HG03460 (cell line): ENCODE results near the gene CHST11.

Experiments
- ATAC-seq: cut with Tn5 transposase; IDR thresholded peaks from one replicate; pipeline ENCODE4 v1.9.1; 2021; ENCODE audit not compliant: unreplicated experiment

CHST11 gene

DNA sequence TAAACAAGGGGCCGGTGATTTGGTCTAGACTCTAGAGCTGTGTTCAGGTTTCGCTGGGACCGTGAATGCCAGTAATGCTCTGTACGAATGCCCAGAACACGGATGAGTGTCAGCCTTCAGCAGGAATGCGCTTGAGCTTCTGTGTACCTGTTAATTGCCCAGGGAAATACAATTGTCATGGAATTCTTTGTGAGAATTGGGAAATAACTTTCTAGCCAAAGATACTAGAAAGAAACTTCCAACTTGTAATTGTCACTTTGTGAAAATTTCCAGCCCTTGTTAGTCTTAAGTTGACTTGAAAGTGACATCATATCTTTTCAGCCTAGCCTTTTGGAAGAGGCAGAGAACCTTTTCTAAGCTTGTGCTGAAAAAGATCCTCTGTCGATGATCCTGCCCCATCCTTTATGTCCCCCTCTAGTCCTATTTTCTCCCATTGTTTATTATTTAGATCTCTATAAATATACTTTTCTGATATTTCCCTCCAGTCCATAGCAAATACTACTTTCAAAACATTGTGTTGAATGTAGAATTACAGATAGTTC is 2.7 kb downstream of the CHST11 start:
- no peak for ATAC-seq

DNA sequence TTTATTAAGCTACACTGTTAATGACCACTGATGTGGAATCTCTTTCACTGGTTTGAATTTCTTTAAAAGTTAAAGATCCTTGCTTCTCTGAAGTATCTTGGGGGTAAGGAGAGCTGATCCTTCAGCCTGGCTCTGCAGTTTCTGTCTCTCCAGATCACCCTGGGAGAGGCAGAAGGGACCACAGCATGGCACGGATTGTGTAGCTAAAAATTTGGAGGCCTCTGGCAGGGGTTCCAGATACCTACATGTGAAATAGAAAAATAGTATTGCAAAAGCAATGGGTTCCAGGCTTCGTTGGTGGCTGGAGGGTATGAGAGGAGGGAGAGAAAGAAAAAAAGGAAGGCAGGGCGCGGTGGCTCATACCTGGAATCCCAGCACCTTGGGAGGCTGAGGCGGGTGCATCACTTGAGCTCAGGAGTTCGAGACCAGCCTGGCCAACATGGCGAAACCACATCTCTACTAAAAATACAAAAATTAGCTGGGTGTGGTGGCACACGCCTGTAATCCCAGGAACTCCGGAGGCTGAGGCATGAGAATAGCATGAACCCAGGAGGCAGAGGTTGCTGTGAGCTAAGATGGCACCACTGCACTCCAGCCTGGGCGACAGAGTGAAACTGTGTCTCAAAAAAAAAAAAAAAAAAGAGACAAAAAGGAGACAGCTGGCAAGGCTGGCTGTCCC is 3.4 kb downstream of the CHST11 start:
- no peak for ATAC-seq

DNA sequence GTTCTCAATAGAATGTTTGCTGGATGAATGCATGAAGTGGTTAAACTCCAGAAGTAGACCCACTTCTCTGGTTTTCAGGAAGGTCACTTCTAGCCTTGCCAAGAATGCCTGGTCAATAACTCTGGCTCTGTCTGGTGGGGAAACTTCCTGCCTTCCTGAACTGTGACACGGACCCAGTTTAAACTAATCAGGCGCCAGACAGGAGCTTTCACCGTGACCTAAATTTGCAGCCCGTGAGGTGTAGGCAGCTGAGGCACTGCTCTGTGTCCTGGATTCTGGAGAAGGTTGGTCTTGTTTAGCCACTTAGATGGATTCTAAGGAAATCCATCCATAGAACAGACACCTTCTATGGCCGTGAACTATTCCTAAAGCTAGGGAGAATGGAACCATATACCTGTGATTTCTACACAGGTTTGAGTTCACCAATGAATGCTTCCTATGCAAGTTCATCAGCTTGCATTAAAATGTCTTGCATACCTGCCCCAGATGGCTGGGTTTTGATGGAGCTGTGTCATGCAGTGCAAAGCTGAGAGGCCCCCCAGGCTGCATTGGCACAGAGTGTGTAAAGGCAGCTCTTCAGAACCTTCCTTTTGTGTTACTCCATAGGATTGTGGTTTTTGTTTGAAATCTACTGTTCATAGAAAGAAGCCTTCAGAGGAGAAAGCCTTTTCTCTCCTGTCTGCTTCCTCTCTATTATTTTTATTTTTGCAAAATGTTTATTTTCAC is 4.4 kb downstream of the CHST11 start:
- no peak for ATAC-seq

DNA sequence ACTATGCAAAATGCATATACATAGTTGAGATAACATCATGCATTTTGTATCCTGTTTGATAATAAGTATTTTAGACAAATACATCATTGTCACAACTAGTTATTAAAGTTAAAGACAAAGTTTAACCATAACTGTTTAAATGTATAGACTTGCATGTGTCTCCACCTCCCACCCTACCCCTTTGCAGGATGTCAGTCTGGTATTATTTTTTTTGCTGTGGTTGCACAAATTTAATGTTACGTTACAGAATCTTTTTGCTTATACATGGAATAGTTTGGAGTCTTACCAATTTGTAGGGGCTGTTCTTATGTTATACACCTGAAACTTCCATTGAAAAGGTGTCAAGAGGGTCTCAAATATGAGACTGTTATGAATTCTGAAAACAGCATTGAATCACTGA is 5.6 kb downstream of the CHST11 start:
- ATAC-seq: no peak

DNA sequence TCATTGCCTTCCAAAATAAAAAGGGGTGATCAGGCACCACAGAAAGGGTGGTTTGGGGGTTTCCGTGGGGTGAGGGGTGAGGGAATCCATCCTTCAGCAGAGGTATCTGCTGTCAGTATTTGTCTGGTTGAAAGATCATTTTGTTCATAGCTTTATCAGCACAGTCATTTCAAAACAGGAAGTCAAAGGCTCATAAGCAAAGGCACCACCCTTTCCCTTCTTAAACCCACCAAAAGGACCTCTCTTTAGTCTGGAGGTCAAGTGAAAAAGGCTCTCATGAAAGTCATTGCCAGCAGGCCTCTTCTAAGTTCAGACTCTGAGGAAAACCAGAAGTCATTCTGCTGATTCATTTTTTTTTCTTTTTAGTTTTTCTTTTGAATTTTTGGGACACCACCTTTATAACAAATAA is 6.2 kb downstream of the CHST11 start:
- ATAC-seq: peak; percentile 47

DNA sequence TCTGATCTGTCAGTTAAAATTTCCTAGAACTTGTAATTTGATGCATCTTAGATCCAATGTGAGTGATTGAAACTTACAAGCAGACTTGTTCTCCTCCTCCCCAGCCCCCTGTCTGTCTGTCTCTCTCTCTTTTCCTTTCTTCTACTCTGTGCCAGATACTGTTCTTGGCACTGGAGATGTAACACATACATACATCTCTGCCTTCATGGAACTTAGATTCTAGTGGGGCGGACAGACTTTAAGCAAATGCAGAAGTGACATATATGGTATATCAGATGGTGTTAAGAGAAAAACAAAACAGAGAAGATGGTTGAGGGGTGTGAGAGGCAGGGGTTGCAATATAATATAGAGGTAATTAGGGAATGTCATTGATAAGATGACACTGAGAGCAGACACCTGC is 6.6 kb downstream of the CHST11 start:
- ATAC-seq: no peak

DNA sequence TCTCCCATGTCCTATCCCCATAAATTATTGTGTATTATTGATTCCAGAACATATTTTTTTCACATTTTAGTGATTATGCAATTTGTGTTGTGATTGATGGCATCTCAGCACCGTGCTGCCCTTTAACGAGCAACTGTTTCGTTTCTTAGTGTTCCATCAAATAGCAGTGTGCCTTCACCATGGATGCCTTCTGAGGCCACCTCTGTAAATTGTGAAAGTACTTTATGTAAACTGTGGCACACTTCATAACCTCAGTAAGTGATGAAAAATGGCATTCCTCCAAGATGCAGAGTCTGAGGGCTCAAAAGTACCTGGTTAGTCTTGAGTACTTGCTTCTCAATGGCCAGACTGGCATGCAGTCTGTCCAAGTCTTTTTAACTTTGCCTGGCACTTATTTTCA is 8.2 kb downstream of the CHST11 start:
- ATAC-seq: no peak

DNA sequence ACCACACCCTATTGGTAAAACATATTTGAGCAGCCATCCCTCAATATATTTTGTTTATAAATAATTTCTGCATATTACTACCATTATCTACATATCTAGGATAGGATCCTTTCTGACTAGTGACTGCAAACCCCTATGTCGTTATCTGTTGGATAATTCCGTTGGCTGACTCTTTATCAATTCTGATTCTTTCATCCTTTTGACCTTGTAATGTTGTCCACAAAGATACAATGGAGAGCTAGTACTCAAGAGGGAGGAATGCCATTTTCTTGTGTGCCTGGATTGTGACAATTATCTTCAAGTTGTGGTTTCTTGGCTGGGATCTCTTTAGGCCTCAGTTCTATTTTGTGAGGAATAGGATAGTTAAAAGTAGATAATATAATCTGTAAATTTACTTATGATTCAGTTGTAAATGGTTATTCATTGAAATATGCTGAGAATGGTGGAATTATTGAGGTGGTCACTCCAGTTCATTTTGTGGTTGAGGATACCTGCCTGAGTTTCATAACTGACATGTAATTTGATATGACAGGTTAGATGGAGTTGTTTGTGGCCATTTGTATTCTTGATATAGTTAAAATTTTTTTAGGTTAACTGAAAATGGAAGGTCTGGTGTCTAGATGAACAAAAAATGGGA is 10.1 kb downstream of the CHST11 start:
- ATAC-seq: no peak

DNA sequence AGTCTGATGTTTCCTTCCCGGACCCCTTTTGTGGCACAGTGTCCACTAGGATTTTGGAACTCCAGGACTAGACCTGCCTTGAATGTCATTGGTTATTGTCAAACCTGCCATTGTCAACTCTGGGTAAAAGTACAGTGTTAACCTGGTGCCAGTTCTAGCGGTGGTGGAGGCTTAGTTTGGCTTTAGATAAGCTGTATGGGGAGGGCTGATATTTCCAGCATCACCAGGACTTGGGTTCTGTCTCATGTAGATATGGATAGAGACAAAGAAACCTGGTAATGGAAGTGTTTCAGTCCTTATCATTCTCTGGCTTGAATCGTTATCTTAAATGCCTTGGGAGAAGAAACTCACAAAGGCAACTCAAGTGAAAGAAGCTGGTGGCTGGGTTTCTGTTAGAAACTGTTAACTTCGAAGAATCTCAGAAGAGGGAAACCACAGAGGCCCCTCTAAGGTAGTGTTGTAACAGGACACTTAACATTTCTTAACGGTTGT is 10.6 kb downstream of the CHST11 start:
- peak; percentile 35 for ATAC-seq

DNA sequence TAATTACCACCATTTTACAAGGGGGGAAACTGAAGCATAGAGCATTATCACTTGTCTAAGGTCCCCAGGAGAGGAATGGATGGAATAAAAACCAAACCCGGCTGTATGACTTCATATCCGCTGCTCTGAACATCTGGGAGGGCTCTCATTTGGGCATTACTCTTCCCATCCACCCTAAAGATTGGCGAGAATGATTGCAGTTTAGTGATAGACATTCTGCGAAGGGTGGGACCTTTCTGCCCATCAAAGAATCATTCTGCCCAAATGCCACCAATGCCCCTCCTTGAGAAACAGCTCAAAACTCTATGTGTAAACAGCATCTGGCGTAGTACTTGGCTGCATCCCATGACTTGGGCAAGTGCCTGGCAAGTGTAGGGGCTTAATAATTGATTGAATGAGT is 11.6 kb downstream of the CHST11 start:
- no peak for ATAC-seq

DNA sequence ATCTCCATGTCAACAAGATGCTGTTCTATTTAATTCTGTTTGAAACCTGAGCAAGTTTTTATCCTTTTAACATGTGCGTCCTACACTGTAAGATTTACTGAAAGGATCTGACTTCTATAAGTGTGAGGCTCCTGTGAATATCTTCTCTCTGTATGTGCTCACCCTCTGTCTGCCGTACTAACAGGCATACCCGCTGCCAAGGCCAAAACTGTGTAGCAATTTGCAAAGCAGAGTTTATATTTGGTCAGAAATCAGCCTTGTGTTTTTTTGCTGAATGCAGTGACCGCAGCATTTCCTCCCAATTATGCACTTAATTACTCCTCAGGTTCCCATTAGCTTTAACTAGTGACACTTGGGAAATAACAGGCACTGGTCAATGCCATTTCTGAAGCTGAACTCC is 12.3 kb downstream of the CHST11 start:
- ATAC-seq: no peak

DNA sequence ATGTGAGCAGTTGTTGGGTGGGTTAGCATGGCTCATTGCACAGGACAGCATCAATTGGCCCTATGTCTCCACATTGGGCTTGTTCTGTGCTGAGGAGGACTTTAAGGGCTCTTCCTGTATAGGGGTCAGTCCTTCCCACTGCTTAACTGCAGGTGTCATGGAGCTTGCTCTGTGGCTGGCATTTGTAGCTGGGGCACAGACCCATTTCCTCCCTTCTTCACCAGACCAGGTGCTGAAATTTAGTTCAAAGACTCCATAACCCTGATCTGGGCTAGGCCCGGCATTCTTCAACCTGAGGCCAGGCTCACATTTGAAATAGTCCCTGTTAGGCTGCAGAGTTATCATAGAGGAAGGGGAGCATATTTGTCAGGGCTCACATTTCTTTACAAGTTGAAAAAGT is 12.8 kb downstream of the CHST11 start:
- no peak for ATAC-seq

DNA sequence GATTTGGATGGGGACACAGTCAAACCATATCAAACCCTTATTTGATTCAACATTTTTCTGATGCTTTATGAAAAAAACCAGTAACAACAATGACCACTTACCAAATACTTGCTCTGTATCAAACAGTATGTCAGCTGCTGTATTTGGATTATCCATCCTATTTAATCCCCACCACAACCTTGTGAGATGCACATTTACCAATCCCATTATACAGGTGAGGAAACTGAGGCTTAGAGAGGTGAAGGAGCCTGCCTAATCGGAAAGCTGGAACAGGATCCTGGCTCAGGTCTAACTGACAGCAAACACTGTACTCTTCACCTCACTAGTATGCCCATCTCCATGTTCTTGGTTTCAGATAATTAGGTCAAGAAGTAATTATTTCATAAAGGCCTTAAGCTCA is 13.8 kb downstream of the CHST11 start:
- ATAC-seq: no peak

DNA sequence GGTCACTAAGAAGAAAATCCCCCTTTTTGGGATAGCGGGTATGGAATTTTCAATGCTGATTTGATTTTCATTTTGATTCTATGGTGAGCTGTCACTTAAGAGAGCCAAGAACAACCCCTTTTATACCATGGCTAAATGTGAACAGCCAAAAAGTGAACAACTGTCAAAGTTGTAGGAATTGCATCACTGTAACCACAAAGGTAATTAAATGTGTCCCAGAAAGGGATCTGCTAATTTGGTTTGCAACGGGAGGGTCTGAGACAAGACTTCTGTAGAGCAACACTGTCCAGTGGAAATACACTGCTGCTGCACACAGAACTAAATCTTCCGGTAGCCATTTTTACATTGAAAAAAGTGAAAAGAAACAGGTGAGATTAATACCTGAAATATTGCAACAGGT is 14.6 kb downstream of the CHST11 start:
- no peak for ATAC-seq

DNA sequence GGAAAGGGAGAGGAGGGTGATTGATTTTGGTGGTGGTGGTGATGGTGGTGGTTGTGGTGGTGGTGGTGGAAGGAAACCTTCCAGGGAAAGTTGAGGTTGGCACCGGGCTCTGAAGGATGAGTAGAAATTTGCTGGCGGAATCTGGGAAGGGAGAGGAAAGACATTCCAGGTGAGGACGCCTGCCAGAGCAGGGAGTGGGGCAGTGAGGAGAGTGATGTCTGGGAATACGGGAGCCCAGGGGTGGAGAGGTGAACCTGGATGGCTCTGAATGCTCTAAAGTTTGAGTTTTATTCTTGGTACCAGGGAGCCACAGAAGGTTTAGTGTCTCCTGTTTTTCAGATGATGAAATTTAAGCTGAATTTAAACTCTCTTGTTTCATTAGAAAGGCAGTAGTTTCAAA is 16.0 kb downstream of the CHST11 start:
- ATAC-seq: no peak

DNA sequence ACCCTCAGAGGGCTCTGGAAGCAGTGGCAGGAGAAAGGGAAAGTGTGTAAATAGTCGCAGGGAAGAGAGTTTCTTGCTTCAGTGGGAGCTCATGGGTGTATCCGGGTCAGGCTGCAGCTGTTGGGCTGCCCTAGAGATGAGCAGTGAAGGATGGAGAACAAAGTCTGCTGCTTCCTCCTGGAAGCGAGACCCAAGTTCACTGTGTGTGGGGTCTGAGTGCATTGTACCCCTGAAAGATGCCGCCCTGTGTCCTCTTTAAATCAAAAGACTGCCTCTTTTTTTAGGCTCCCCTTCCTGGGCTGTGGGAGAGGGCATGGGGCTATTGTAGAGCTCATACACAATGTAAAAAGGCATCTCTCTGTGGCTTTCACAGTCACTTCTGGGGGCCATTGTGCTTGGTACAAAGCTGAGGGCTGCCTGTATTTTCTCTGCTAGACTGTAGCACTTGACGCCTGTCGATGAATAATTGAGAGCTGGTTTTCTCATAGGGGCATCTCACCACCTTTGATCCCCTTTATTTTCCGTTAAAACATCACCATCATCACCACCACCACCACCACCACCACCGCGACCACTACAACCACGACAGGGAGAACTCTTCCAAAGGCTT is 16.7 kb downstream of the CHST11 start:
- ATAC-seq: peak; percentile 59

DNA sequence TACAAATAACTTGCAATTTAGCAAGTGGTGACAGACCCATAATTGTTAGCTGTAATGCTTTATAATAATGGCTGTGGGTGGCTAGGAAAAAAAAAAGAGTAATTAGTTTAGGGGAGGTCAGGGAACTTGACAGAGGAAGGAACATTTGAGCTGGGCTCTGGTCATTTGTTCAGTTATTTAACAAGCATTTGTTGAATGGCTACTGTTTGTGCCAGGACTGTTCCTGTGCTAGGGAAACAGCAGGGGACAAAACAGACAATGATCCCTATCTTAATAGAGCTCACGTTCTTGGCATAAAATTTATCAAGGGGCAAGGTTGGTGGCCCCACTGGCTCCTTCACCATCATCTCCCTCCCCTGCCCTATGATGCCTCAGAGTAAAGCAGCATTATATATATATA is 18.5 kb downstream of the CHST11 start:
- no peak for ATAC-seq

DNA sequence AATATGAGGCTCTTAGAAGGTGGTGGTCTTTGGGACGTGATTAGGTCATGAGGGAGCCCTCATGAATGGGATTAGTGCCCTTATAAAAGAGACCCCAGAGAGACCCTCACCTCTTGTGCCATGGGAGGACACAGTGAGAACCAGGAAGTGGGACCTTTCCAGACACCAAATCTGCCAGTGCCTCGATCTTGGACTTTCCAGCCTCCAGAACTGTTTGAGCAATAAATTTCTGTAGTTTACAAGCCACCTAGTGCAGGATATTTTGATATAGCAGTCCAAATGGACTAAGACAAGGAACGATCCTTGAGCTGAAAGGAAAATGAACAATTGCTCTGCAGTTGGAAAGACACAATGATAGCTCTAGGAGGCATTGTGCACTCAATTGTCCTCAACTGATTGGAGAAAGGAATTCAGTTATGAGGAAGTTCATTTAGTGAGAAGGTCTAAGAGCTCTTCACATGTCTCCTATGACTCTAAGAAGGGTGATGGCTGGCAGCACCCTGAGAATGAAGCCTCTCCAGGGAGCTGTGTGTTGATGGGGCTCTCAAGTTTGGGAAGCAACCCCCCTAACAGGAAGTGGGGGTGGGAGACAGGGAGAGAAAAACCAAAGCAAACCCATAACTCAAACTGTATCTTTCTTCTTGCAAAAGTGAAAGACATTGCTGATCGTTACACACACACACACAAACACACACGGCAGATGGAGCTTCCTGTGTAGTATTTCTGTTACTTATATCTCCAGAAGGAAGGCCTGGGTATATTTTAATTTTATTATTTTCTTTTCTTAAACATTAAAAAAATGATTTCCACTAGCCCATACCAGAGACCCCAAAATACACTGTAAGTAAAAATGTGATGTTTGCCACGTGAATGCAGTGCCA is 21.0 kb downstream of the CHST11 start:
- no peak for ATAC-seq

DNA sequence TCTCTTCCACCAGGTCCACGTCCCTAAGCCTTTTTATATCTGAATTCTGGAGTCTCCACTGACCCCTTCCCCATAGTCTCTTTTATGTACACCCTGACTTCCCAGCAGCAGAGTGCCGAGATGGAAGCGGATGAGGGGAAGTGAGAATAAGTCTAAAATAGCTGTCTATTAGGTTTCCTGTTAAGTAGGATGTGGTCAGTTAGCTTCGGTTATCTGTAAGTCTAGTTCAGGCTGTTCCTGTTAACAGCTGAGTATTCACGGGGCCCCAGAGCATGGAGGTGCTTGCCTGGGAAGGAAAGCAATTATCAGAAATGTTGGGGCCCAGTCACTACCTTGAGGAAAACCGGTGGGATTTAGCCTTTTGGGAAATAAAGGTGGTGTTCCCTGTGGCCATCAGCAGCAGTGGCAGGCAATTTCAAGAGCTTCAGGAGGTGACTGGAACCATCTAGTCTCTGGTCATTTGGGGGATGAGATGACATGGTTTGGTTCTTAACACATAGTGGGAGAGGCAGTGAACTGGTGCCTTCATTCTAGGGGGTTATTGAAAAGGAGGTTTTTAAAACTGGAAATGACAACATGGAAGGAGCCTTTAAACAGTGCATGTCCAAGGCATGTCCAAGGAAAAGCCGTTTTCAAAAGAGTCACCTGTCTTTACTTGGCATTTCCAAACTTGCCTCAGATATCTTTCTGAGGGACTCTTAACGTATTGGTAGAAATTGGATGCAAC is 21.8 kb downstream of the CHST11 start:
- ATAC-seq: peak; percentile 91

DNA sequence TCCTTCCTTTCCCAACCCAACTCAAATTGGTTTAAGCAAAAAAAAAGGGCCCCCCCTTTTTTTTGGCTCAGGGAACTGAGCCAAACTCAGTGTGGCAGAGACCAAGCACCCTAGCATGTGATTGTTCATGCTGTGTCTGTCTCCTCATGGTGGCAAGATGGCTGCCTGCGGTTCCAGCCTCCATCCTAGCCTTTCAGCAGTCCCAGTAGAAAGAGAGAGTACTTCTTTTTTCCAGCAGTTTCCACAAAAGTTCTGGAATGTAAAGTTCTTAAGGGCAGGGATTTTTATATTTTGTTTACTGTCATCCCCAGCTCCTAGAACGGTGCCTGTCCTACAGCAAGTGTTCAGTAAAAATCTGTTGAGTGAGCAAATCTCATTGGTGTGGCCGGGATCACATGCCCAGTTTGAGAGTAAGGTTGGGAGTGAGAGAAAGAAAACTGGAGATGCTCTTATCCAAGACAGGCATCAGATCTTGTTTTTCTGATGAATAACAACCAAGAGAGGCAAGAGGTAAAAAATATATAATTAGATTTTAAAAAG is 22.4 kb downstream of the CHST11 start:
- no peak for ATAC-seq
